Psoas muscle (tissue), 8 donors: ENCODE data around the gene GIMAP5. TPM values are rescaled to one million over a fixed set of nuclear protein-coding genes. Genes with fewer than 3 reads are reported as not detected.

ENCODE experiments used
- ATAC-seq, 4 donors: fragments of 200-7000 bp; cut with Tn5 transposase; one replicate each; pipeline ENCODE4 v1.9.1; 2020; ENCODE audit warnings: moderate library complexity in 3 of 4, mild to moderate bottlenecking in 2 of 4
- DNase-seq, 2 donors: peaks; one replicate each; pipeline ENCODE4 v3.0.0-alpha.2; 2020
- H3K27ac ChIP-seq: fragments of 200-600 bp; one replicate; pipeline ENCODE4 v1.8.0; 2022
- H3K27me3 ChIP-seq, 3 donors: fragments of 200-600 bp in 1 of 3; one replicate each; pipeline versions ENCODE4 v1.6.1 to v1.8.0; 2013 to 2022; ENCODE audit warnings: low read length in 2 of 3, mild to moderate bottlenecking in 2 of 3, moderate library complexity in 1 of 3; ENCODE audit not compliant: insufficient read depth in 3 of 3
- H3K36me3 ChIP-seq, 2 donors: fragments of 200-600 bp in 1 of 2; one replicate each; pipeline versions ENCODE4 v1.6.1 to v1.8.0; 2013 to 2022; ENCODE audit warnings: low read depth in 1 of 2, mild to moderate bottlenecking in 1 of 2, moderate library complexity in 1 of 2; ENCODE audit not compliant: insufficient read depth in 1 of 2
- H3K4me1 ChIP-seq: fragments of 200-600 bp; one replicate; pipeline ENCODE4 v1.8.0; 2022
- H3K4me3 ChIP-seq: fragments of 200-600 bp; one replicate; pipeline ENCODE4 v1.8.0; 2022; ENCODE audit warnings: mild to moderate bottlenecking
- H3K9me3 ChIP-seq: fragments of 200-600 bp; one replicate; pipeline ENCODE4 v1.8.0; 2022
- WGBS, 3 donors: extraction: QIAGEN DNeasy Blood & Tissue Kit; methylation state at CpG; one replicate each; pipeline versions ENCODE4 v1.1.6 to v1.1.7; 2013; 5-methylcytosine and 5-hydroxymethylcytosine counted together
- intact Hi-C, 2 donors: fragments of 100-400 bp; cut with DNase I; formaldehyde crosslinking; loops; one replicate each; pipeline versions ENCODE4 v1.11.0 to v1.14.2; 2022
- polyA plus RNA-seq, 3 donors: library from polyadenylated mRNA; stranded (reverse); fragments of 200-250 nt; gene quantifications; one replicate each; pipeline ENCODE4 v1.2.3, GENCODE V29; 2013
- total RNA-seq, 4 donors: library from RNA; stranded (reverse); fragmentation: NEBNext Ultra II Directional in 2 of 4; extraction: Animal tissue kit (Norgen Biotek cat#: 25700) in 2 of 4; gene quantifications; one replicate each; pipeline versions ENCODE4 v1.2.1 to v1.2.4, GENCODE V29; 2021 to 2023
- TF ChIP-seq, protein P1 (sequence below): fragments of 200-600 bp; IDR thresholded peaks from one replicate; pipeline ENCODE4 v1.8.0; 2022; ENCODE audit warnings: antibody characterized with exemption
- donor health status: healthy with polysubstance abuse.
- donor health status: DM: no; HTN: no; CAD: no; lungs with moderate emphysema.
- donor health status: Bipolar disorder and iron deficiency.
- donor health status: healthy.
- donor health status: DM: yes; HTN: yes; CAD: no.
- donor health status: DM: no; HTN: no; CAD: no.
- donor health status: DM: no; HTN: no; CAD: no.
- donor health status: DM: yes; HTN: yes; CAD: no.

Gene GIMAP5
- total and polyA plus RNA-seq, 7 donors: 4.1 to 12.4 (median 8.4) TPM

DNA sequence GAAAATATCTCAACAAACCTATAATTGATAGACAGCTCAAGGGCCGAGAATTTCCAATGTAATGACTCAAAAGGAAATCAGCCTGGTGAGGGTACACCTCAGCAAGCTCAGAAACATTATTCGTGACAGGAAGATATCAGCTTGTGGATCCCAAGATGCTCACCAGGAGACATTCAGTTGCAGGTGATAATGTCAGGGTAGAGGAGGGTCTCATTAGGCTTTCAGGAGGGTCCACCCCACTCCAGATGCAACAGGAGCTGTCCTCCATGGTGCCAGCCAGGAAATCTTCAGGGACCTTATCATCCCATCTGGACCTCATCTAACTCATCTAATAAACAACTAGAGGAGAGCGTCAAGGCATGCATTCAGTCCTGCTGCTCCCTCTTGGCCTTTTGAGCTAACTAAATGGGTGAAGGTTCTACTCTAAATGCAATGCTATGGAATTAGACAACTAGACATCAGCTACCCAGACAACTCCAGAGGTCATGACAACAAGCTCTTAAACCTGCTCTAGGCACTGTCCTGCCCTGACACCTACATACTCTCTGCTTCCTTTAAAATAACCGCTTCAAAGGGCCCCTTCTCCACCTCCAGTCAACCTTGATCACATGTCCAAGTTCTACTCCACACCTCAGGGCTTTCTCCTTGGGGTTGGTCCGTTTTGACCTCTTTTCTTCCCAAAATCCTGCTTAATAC lies 4.3 kb upstream of the GIMAP5 start:
- DNase-seq (no peak), ATAC-seq (no peak)
- no peak overlapping the region for H3K27ac ChIP-seq
- H3K27me3 ChIP-seq: no peaks in the 10 kb centered on the region
- intact Hi-C loops: no loop called here
- no peak overlapping the region for H3K4me3 ChIP-seq
- no peaks in the 10 kb centered on the region for H3K36me3 ChIP-seq
- H3K9me3 ChIP-seq: peaks cover 3% of the 10 kb centered on the region
- no peaks in the 10 kb centered on the region for H3K4me1 ChIP-seq
- TF ChIP-seq, protein P1, sequence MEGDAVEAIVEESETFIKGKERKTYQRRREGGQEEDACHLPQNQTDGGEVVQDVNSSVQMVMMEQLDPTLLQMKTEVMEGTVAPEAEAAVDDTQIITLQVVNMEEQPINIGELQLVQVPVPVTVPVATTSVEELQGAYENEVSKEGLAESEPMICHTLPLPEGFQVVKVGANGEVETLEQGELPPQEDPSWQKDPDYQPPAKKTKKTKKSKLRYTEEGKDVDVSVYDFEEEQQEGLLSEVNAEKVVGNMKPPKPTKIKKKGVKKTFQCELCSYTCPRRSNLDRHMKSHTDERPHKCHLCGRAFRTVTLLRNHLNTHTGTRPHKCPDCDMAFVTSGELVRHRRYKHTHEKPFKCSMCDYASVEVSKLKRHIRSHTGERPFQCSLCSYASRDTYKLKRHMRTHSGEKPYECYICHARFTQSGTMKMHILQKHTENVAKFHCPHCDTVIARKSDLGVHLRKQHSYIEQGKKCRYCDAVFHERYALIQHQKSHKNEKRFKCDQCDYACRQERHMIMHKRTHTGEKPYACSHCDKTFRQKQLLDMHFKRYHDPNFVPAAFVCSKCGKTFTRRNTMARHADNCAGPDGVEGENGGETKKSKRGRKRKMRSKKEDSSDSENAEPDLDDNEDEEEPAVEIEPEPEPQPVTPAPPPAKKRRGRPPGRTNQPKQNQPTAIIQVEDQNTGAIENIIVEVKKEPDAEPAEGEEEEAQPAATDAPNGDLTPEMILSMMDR: no peak
- WGBS, 3 donors: 69 to 79% (median 71%) methylated on average over 5 of the region's 5 CpGs

DNA sequence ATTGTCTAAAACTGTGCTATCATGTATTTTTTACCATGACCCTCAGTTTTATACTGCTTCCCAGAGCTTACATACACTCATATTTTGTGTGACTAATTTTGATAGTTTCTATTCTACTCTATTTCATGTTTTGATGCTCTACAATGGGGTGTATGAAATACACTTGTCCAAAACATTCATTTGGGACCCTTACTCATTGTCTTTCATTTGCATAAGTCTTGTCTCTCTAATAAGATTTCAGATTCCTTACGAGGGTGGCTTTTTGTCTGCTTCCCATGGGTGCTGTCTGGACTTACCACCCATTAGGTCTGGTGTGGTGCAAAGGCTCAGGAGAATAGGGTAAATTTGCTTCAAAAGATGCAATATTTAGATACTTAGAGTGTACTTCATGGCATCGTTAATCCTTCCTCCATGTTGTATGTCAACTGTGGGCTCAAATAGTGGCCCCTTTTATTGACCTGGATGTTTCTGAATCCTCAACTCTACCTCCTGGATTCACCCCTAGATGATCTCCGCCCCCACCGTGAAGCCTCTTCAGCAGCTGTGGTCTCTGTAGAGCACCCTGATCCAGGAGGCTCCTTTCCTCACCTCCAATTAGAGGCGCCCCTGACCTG lies 3.6 kb upstream of the GIMAP5 start:
- Histone ChIP-seq H3K36me3 (no peaks in the 10 kb centered on the region), H3K27me3 (no peaks in the 10 kb centered on the region), H3K27ac (no peak overlapping the region), H3K4me1 (no peaks in the 10 kb centered on the region), H3K4me3 (no peak overlapping the region), H3K9me3 (no peaks in the 10 kb centered on the region)
- WGBS, 3 donors: 87 to 92% (median 89%) methylated on average over 5 of the region's 5 CpGs
- intact Hi-C loops: no loop called here
- no peak for DNase-seq
- ATAC-seq: no peak
- TF ChIP-seq, protein P1: no peak

DNA sequence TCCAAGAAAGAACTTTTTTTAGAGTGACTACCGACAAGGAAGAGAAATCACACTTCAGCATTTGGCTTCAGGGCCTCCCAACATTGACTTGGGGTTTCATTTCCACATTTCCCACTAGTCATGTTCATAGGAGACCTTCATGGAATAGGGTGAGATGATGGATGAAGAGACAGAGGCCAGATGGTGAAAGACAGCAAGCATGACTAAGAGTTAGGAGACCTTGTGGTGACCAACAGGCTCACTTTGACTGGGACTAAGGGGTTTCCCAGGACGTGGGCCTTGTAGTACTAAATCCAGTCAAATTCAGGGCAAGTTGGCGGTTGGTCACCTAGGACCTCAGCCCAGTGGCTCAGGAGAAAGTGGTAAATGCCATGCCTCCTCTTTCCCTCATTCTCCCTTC lies 3.0 kb upstream of the GIMAP5 start:
- Histone ChIP-seq H3K27ac (no peak overlapping the region), H3K4me1 (no peaks in the 10 kb centered on the region), H3K9me3 (no peaks in the 10 kb centered on the region), H3K36me3 (no peaks in the 10 kb centered on the region), H3K27me3 (no peaks in the 10 kb centered on the region), H3K4me3 (no peak overlapping the region)
- ATAC-seq (no peak), DNase-seq (no peak)
- TF ChIP-seq, protein P1: no peak
- intact Hi-C loops: no loop called here
- 79 to 90% (median 82%) methylated on average over 3 of the region's 3 CpGs for WGBS, 3 donors

DNA sequence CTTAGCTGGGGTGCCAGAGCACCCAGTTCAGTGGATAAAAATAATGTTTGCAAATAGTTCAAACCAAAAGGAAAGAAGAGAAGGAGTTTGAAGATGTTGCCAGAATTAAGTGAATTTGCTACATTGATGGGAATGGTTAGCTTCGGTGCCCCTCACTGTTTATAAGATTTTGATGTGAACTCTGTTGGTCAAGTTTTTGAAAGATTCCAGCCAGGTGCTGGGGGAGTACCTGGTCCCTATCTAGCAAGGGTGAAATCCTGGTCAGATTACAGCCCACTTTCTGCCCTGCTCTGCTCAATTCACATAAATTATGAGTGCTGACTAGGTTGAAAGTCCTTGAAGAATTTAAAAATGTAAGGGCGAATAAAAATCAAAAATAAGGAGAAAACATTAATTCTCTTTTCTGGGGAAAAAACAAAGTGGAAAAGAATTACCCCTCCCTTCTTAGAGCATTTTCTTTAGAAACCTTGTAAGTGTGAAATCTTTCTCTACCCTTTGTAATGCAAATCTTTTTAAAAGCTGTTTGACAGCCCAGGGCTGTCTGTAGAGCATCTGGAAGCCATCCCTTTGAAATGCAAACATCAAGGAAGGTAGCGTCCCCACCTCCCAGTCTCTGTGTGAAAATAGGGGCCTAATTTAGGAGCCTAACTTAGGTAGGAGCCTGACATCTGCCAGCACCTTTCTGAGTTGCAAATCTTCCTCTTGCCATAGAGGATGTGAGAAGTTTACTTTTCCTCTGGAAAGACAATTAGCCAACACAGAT lies 1.4 kb upstream of the GIMAP5 start:
- TF ChIP-seq, protein P1: no peak
- no peak for DNase-seq
- Histone ChIP-seq H3K27ac (peak overlapping the region; percentile 70), H3K4me3 (no peak overlapping the region), H3K36me3 (no peaks in the 10 kb centered on the region), H3K27me3 (no peaks in the 10 kb centered on the region), H3K9me3 (no peaks in the 10 kb centered on the region), H3K4me1 (no peaks in the 10 kb centered on the region)
- no peak for ATAC-seq
- intact Hi-C loops: loop anchor here in 1 of 2 donors (5.0 kb wide), 2 partner anchors 103 to 283 kb away; partner anchors contain the start of genes GIMAP6 and GIMAP8
- 33 to 39% (median 37%) methylated on average over 3 of the region's 3 CpGs for WGBS, 3 donors
